ENCODE results near the gene ENTR1.
A peak's percentile ranks its signal among the peaks of the same experiment; 100 is the strongest.
"Not testable (repeated sequence)": the region's sequence is repeated elsewhere in the genome, so short reads cannot be mapped to it uniquely, and the experiment has no call there.

Gene ENTR1

DNA sequence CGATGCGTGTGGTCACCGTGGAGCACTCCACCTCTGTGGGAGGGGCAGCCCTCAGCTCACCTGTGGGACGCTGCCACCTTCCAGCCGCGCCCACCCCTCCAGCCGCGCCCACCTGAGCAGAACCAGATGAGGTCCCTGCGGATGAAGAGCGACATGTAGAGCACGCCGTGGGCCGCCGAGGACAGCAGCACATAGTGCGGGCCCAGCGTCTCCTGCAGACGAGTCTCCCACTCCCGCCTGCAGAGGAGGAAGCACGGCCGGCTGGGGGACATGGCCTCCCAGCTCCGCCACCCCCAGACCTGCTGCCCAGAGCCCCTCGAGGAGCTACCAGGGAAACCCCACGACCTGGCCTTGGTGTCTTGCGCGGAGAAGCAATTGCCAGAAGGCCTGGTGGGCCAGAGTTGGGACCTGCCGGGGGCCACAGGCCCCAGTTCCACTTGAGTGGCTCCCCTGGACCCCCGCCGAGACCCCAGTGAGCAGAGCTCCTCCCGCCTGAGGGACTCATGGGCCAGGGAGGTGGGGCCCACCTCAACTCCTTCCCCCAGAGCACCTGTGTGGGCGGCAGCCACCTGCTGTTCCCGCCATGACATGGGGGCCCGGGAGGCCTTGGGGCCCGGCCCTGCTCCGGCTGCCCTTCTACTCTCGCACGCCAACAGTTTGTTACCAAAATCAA is 22.8 kb upstream of the ENTR1 start:
- peaks cover 14% of the 10 kb centered on the region for H3K4me1 Mint-ChIP-seq (ENCODE audit: low read depth)
- H3K4me3 Mint-ChIP-seq, result no peak overlapping the region
- no peaks in the 10 kb centered on the region for H3K9me3 Mint-ChIP-seq
- no peaks in the 10 kb centered on the region for H3K27me3 Mint-ChIP-seq (ENCODE audit: low read depth)
- H3K36me3 Mint-ChIP-seq (ENCODE audit: low read depth), result peaks cover 4% of the 10 kb centered on the region
- no peak overlapping the region for H3K27ac Mint-ChIP-seq
- DNase-seq (ENCODE audit: low spot score), result no peak

DNA sequence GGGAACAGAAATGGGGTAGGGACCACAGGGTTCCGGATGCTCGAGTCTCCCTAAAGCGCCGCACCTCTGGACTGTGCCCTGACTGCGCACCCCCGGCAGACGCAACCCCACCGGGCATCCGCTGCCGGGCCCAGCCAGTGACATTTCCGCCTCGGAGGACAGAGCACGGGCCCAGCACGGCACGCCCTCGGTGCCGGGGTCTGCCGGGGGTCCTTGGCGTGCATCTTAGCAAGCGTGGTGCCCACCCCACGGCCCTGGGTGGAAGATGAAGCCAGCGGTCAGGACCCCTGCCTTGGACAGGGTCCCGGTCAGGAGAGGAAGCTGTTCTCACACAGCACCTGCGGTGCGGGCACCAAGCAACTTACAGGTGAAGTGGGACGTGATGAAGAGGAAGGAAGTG is 22.2 kb upstream of the ENTR1 start:
- Mint-ChIP-seq H3K4me1 (ENCODE audit: low read depth) (peaks cover 12% of the 10 kb centered on the region), H3K27ac (no peak overlapping the region), H3K4me3 (no peak overlapping the region), H3K9me3 (no peaks in the 10 kb centered on the region), H3K27me3 (ENCODE audit: low read depth) (no peaks in the 10 kb centered on the region), H3K36me3 (ENCODE audit: low read depth) (peaks cover 2% of the 10 kb centered on the region)
- DNase-seq (ENCODE audit: low spot score), result no peak

DNA sequence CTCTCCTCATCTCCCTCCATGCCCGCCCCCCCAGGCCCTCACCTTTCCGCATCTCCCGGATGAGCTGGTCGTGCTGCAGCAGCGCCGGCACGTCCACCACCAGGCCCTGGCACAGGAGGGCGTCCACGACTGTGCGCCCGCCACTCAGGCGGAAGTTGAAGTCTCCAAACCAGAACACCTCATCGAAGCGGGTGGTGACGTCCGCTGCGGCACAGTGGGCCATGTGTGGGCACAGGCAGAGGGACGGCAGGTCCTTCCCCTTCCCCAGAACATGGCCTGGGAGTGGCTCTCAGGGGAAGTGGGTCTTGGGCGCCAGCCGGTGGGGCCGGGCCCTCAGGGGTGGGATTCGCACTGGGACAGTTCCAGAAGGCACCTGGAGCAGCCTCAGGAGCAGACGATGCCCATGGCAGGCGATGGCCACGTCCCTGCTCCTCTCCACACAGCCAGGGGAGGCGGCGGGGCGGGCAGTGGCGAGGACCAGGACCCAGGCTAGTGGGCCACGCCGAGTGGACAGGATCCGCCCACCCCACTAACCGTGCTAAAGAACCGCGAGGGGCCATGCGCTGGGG is 21.5 kb upstream of the ENTR1 start:
- H3K4me1 Mint-ChIP-seq (ENCODE audit: low read depth), result peaks cover 5% of the 10 kb centered on the region

DNA sequence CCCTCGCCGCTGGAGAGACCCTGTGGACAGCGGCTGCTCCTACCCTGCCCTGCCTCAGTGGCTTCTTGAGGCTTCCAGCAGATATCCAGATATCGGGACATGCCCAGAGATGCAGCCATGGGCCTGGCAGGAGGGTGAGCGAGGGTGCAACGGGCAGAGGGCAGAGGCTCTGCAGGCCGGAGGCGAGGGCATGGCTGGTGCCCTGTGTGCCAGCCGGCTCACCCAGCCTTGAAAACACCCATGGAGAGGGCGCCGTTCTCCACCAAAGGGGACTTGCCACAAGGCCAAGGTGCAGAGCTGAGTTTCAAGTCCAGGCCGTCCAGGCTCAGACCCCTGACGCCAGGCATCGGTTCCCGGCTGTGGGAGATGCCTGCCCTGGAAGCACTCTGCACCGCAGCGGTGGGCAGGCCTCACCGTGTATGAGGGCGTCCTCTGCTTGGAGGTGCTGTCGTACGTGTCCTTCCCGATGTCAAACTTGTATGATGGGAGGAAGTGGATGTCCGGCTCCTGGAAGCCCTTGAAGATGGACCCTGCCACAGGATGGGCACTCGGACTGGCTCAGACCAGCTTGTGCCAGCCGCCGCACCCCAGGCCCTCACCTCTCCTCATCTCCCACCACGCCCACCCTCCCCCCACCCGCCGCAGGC is 20.3 kb upstream of the ENTR1 start:
- DNase-seq (ENCODE audit: low spot score), result no peak
- no peaks in the 10 kb centered on the region for H3K4me1 Mint-ChIP-seq (ENCODE audit: low read depth)
- no peaks in the 10 kb centered on the region for H3K9me3 Mint-ChIP-seq
- H3K27me3 Mint-ChIP-seq (ENCODE audit: low read depth), result no peaks in the 10 kb centered on the region
- H3K36me3 Mint-ChIP-seq (ENCODE audit: low read depth), result peaks cover 2% of the 10 kb centered on the region
- no peak overlapping the region for H3K4me3 Mint-ChIP-seq
- H3K27ac Mint-ChIP-seq, result no peak overlapping the region

More for the DNA sequence above, 21.5 kb upstream of the ENTR1 start:
- Mint-ChIP-seq H3K4me3 (no peak overlapping the region), H3K27me3 (ENCODE audit: low read depth) (no peaks in the 10 kb centered on the region), H3K9me3 (no peaks in the 10 kb centered on the region), H3K27ac (no peak overlapping the region), H3K36me3 (ENCODE audit: low read depth) (peaks cover 1% of the 10 kb centered on the region)
- no peak for DNase-seq (ENCODE audit: low spot score)

DNA sequence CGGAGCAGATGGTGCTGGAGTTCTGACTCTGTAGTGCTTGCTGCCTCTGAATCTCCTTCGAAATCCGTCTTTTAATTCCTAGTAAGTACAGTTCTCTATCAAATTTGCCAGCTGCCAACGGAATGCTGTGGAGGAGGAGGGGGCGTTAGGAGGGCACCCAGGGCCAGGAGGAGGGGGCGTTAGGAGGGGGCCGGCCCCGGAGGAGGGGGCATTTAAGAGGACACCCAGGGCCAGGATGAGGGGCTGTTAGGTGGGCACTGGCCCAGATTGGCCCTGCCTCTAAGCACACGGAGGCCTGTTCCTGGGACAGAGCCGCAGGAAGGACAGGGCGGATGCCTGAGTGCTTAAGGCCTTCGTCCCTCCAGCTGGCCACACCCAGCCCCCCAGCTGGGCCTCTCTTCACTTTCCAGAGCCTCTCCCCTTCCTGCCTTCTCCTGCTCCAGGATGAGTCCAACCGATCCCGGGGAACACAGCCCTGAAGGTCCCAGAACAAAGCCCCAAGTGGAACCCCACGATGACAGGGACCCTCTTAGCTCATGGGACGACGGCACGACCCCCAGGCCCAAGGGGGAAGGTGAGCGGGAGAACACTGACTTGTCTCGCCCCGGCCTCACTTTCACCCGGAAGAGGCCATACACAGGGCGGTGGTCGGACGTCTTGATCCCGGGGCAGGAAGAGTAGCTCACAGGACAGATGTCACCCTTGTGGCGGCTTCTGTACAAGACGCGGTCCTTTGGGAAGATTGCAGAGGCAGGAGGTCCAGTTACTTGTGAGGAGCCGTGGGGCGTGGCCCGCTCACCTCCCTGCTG is 19.5 kb upstream of the ENTR1 start:
- peaks cover 5% of the 10 kb centered on the region for H3K36me3 Mint-ChIP-seq (ENCODE audit: low read depth)
- no peaks in the 10 kb centered on the region for H3K4me1 Mint-ChIP-seq (ENCODE audit: low read depth)
- no peak overlapping the region for H3K27ac Mint-ChIP-seq
- no peak overlapping the region for H3K4me3 Mint-ChIP-seq
- DNase-seq (ENCODE audit: low spot score), result no peak
- no peaks in the 10 kb centered on the region for H3K27me3 Mint-ChIP-seq (ENCODE audit: low read depth)
- H3K9me3 Mint-ChIP-seq, result no peaks in the 10 kb centered on the region

DNA sequence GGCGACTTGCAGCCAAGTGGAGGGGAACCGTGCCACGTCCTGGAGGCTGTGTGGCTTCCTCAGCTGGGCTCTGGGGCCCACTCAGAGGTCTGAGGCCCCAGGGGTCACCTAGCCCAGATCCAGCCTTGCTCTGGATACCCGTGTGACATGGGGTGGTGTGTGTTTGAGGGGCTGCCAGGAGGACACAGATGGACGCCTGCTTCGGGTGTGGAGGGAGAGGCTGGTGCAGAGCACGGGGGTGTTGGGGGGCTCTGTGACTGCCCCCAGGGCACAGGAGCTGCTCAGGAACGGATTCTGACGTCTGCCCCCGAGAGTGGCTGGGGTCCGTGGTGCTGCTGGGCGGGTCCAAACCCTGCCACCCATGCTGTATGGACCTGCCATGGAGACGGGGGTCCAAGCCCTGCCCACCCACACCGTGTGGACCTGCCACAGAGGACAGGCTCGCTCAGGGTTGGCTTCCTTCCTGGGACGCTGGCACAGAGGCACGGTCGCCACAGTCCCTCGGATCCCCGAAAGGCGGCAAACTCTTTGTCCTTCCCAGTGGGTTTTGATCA is 18.7 kb upstream of the ENTR1 start:
- H3K4me3 Mint-ChIP-seq, result no peak overlapping the region
- DNase-seq (ENCODE audit: low spot score), result no peak
- H3K27me3 Mint-ChIP-seq (ENCODE audit: low read depth), result no peaks in the 10 kb centered on the region
- no peaks in the 10 kb centered on the region for H3K4me1 Mint-ChIP-seq (ENCODE audit: low read depth)
- H3K27ac Mint-ChIP-seq, result no peak overlapping the region
- peaks cover 8% of the 10 kb centered on the region for H3K36me3 Mint-ChIP-seq (ENCODE audit: low read depth)
- H3K9me3 Mint-ChIP-seq, result no peaks in the 10 kb centered on the region

DNA sequence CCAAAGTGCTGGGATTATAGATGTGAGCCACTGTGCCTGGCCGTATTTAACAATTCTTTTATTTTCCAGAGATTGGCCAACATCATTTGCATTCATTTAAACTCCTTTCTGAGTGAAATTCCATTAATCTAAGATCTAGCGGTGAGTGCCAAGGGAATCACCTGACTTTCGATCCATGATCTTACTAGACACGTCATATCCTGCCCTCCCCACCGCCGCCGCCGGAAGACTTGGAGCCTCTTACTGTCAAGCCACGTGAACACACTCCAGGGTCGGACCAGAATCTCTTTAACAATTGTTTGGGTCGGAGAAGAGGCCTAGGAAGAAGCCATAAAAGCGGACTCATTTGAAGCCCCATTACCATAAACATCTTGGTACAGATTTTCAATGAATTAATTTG is 16.4 kb upstream of the ENTR1 start:
- H3K27ac Mint-ChIP-seq, result no peak overlapping the region
- H3K4me1 Mint-ChIP-seq (ENCODE audit: low read depth), result no peaks in the 10 kb centered on the region
- no peak overlapping the region for H3K4me3 Mint-ChIP-seq
- DNase-seq (ENCODE audit: low spot score), result no peak
- H3K27me3 Mint-ChIP-seq (ENCODE audit: low read depth), result no peaks in the 10 kb centered on the region
- H3K36me3 Mint-ChIP-seq (ENCODE audit: low read depth), result peaks cover 19% of the 10 kb centered on the region
- no peaks in the 10 kb centered on the region for H3K9me3 Mint-ChIP-seq

DNA sequence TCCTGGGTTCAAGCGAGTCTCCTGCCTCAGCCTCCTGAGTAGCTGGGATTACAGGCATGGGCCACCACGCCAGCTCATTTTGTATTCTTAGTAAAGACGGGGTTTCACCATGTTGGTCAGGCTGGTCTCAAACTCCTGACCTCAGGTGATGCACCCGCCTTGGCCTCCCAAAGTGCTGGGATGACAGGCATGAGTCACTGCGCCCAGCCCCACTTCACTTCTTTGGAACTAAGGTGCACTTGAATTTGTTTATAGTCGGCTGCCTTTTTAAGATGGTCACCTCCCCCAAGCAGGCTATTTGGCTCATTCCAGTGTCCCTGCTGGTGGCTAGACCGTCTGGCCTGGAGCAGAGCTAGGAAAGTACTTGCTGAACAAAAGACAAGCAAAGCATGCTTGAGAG is 15.0 kb upstream of the ENTR1 start:
- H3K9me3 Mint-ChIP-seq; H3K27me3 Mint-ChIP-seq (ENCODE audit: low read depth); H3K4me3 Mint-ChIP-seq; DNase-seq (ENCODE audit: low spot score); H3K4me1 Mint-ChIP-seq (ENCODE audit: low read depth): not testable (repeated sequence)
- peak overlapping the region; percentile 31 for H3K27ac Mint-ChIP-seq
- peaks cover 24% of the 10 kb centered on the region for H3K36me3 Mint-ChIP-seq (ENCODE audit: low read depth)

DNA sequence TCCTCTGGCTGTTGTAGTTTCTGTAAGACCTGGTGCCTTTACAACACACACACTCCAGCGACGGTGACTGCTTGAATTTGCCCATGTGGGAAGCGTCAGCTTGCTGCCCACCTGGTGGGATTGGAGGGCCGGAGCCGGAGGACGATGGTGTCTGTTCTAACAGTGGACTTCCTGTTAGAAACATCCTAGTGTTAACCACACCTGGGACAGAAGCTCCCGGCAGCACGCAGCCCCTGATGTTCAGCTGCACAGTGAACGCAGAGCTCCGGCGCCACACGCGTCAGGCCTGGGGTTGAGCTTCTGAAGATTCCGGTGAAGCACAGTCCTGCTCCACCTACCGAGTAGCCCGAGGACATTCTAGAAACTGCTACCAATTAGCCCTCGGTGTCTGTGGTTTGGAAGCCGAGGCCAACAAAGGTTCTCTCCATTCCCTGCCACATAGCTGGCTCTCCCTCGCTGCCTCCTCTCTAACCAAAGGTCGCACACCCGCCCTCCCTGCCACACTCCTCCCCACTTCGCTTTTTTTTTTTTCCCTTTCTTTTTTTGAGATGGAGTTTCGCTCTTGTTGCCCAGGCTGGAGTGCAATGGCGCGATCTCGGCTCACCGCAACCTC is 14.4 kb upstream of the ENTR1 start:
- Mint-ChIP-seq H3K4me1 (ENCODE audit: low read depth) (no peaks in the 10 kb centered on the region), H3K27me3 (ENCODE audit: low read depth) (no peaks in the 10 kb centered on the region), H3K36me3 (ENCODE audit: low read depth) (peaks cover 24% of the 10 kb centered on the region), H3K27ac (no peak overlapping the region), H3K9me3 (no peaks in the 10 kb centered on the region), H3K4me3 (no peak overlapping the region)
- DNase-seq (ENCODE audit: low spot score), result no peak

DNA sequence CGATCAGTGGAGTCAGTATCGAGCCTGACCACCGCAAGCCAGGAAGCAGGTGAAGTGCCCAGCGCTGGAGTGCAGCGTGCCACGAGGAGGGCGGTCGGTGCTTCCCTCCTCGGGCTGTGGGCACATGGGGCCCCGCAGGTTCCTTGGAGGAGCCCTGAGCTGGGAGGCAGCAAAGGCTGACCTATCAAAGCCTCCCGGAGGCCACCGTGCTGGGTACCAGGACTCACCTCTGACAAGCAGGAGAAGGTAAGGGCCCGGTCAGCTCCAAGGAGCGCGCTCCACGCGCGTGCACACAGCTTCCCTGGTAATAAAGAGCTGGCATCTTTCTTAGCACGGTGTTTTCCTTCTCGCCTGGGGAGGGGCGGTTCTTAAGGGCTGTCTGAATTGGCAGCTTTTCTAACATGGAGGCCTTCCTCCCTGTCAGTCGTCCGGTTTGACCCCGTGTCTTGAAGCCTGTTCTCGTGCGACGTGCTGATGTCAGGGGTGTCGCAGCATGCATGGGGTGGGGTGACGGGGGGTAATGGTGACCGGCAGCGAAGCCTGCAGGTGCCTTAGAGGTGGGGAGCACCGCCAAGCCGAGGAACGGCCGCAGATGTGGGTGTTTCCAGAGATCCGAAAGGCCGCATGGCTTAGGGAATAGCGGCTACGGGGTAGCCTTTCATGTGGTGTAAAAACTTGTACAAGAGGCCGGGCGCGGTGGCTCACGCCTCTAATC is 13.2 kb upstream of the ENTR1 start:
- no peaks in the 10 kb centered on the region for H3K27me3 Mint-ChIP-seq (ENCODE audit: low read depth)
- no peak for DNase-seq (ENCODE audit: low spot score)
- H3K4me3 Mint-ChIP-seq, result no peak overlapping the region
- H3K27ac Mint-ChIP-seq, result no peak overlapping the region
- peaks cover 31% of the 10 kb centered on the region for H3K36me3 Mint-ChIP-seq (ENCODE audit: low read depth)
- no peaks in the 10 kb centered on the region for H3K9me3 Mint-ChIP-seq
- H3K4me1 Mint-ChIP-seq (ENCODE audit: low read depth), result no peaks in the 10 kb centered on the region

DNA sequence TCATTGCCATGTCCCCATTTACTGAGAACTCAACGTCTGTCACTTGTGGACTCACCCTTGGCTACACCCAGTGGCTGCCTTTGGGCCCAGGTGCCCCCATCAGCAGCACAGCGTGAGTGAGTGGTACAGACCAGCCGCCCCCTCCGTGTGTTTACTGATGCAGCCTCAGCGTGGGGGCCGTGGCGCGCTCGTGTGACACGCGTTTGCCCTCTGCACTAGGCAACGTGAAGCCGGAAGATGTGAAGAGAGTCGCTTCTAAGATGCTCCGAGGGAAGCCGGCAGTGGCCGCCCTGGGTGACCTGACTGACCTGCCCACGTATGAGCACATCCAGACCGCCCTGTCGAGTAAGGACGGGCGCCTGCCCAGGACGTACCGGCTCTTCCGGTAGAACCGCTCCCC is 12.5 kb upstream of the ENTR1 start:
- Mint-ChIP-seq H3K36me3 (ENCODE audit: low read depth) (peaks cover 34% of the 10 kb centered on the region), H3K4me3 (no peak overlapping the region), H3K9me3 (no peaks in the 10 kb centered on the region), H3K27me3 (ENCODE audit: low read depth) (no peaks in the 10 kb centered on the region), H3K4me1 (ENCODE audit: low read depth) (no peaks in the 10 kb centered on the region), H3K27ac (no peak overlapping the region)
- DNase-seq (ENCODE audit: low spot score), result no peak

DNA sequence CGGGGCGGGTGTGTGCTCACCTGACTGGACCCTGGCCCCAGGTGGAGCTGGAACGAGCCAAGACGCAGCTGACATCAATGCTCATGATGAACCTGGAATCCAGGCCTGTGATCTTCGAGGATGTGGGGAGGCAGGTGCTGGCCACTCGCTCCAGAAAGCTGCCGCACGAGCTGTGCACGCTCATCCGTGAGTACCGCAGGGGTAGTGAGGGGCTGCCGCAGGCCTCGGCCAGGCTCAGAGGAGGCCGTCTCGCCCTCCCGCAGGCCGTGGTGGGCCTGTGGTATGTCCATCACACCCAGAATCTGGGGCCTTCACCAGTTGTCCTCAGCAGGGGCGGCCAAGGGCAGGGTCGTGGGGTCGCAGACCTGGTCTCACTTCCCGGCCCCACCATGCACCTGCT is 11.4 kb upstream of the ENTR1 start:
- no peaks in the 10 kb centered on the region for H3K4me1 Mint-ChIP-seq (ENCODE audit: low read depth)
- no peak for DNase-seq (ENCODE audit: low spot score)
- no peak overlapping the region for H3K27ac Mint-ChIP-seq
- no peaks in the 10 kb centered on the region for H3K9me3 Mint-ChIP-seq
- no peak overlapping the region for H3K4me3 Mint-ChIP-seq
- no peaks in the 10 kb centered on the region for H3K27me3 Mint-ChIP-seq (ENCODE audit: low read depth)
- H3K36me3 Mint-ChIP-seq (ENCODE audit: low read depth), result peaks cover 41% of the 10 kb centered on the region

DNA sequence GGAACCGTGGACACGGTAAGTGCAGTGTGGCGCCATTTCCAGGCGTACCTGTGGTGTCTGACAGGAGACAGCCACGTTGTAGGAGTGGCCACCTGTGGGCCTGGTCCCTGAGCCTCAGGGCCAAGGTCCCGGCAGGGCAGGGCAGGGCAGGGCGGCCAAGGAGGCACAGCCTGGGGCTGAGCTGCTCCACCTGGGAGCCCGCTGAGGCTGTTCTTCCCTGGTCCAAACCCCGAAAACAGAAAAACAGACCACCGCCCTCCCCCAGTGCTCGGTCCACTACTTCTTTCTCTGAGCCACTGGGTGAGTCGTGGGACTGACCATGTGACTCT is 8.6 kb upstream of the ENTR1 start:
- Mint-ChIP-seq H3K9me3 (no peaks in the 10 kb centered on the region), H3K27me3 (ENCODE audit: low read depth) (no peaks in the 10 kb centered on the region), H3K4me1 (ENCODE audit: low read depth) (no peaks in the 10 kb centered on the region), H3K36me3 (ENCODE audit: low read depth) (peaks cover 48% of the 10 kb centered on the region), H3K4me3 (no peak overlapping the region), H3K27ac (no peak overlapping the region)
- no peak for DNase-seq (ENCODE audit: low spot score)

All from T-helper 2 cell treated with Interferon-gamma antibody and Interleukin-4, amounts not matched to agents 5 μg/mL and 100 μg/mL, for 36 hours (primary cell).